Activated naive CD4-positive, alpha-beta T cell treated with anti-CD3 and anti-CD28 coated beads, Interleukin-2, amount 50 U/mL, for 24 hours (primary cell): ENCODE measurements around the gene PRKCE.

ENCODE experiments used
- H3K27ac Mint-ChIP-seq: one replicate; pipeline ENCODE4 v1.8.0; 2021; ENCODE audit warnings: mild to moderate bottlenecking, mixed read lengths
- H3K27me3 Mint-ChIP-seq: one replicate; pipeline ENCODE4 v1.8.0; 2021; ENCODE audit warnings: mixed read lengths
- H3K36me3 Mint-ChIP-seq: one replicate; pipeline ENCODE4 v1.8.0; 2021; ENCODE audit warnings: mixed read lengths
- H3K4me1 Mint-ChIP-seq: one replicate; pipeline ENCODE4 v1.8.0; 2021; ENCODE audit warnings: mixed read lengths
- H3K4me3 Mint-ChIP-seq: one replicate; pipeline ENCODE4 v1.8.0; 2021; ENCODE audit warnings: mild to moderate bottlenecking, mixed read lengths
- H3K9me3 Mint-ChIP-seq: one replicate; pipeline ENCODE4 v1.8.0; 2021; ENCODE audit warnings: mixed read lengths

PRKCE gene

GRCh38 chr2:45773909-45774308, 122.4 kb downstream of the PRKCE start:
- no peaks in the 10 kb centered on the region for H3K36me3 Mint-ChIP-seq
- no peaks in the 10 kb centered on the region for H3K27me3 Mint-ChIP-seq
- H3K4me1 Mint-ChIP-seq = peaks cover 7% of the 10 kb centered on the region
- no peak overlapping the region for H3K4me3 Mint-ChIP-seq
- H3K27ac Mint-ChIP-seq = no peak overlapping the region
- H3K9me3 Mint-ChIP-seq = no peaks in the 10 kb centered on the region

GRCh38 chr2:45774688-45775244, 123.3 kb downstream of the PRKCE start:
- Mint-ChIP-seq H3K4me3 (no peak overlapping the region), H3K27ac (no peak overlapping the region), H3K4me1 (peaks cover 7% of the 10 kb centered on the region), H3K9me3 (no peaks in the 10 kb centered on the region), H3K36me3 (no peaks in the 10 kb centered on the region), H3K27me3 (no peaks in the 10 kb centered on the region)

GRCh38 chr2:45776160-45776955, 124.9 kb downstream of the PRKCE start:
- Mint-ChIP-seq H3K27ac (peak overlapping the region; percentile 55), H3K27me3 (no peaks in the 10 kb centered on the region), H3K4me3 (no peak overlapping the region), H3K9me3 (no peaks in the 10 kb centered on the region), H3K4me1 (peaks cover 7% of the 10 kb centered on the region), H3K36me3 (no peaks in the 10 kb centered on the region)

- no peaks in the 10 kb centered on the region for H3K27me3 Mint-ChIP-seq
- no peaks in the 10 kb centered on the region for H3K9me3 Mint-ChIP-seq
- no peaks in the 10 kb centered on the region for H3K36me3 Mint-ChIP-seq
- H3K4me1 Mint-ChIP-seq = peaks cover 7% of the 10 kb centered on the region
- H3K4me3 Mint-ChIP-seq = no peak overlapping the region
- no peak overlapping the region for H3K27ac Mint-ChIP-seq
Measured at GRCh38 chr2:45777996-45778719, 126.7 kb downstream of the PRKCE start.

- Mint-ChIP-seq H3K4me1 (peaks cover 7% of the 10 kb centered on the region), H3K9me3 (no peaks in the 10 kb centered on the region), H3K36me3 (no peaks in the 10 kb centered on the region), H3K27me3 (no peaks in the 10 kb centered on the region), H3K27ac (no peak overlapping the region), H3K4me3 (no peak overlapping the region)
Measured at GRCh38 chr2:45778720-45779171, 127.3 kb downstream of the PRKCE start.

- no peak overlapping the region for H3K27ac Mint-ChIP-seq
- no peaks in the 10 kb centered on the region for H3K36me3 Mint-ChIP-seq
- H3K9me3 Mint-ChIP-seq = no peaks in the 10 kb centered on the region
- H3K4me3 Mint-ChIP-seq = no peak overlapping the region
- H3K4me1 Mint-ChIP-seq = peaks cover 7% of the 10 kb centered on the region
- H3K27me3 Mint-ChIP-seq = no peaks in the 10 kb centered on the region
Measured at GRCh38 chr2:45780541-45781463, 129.3 kb downstream of the PRKCE start.

- Mint-ChIP-seq H3K4me1 (peaks cover 7% of the 10 kb centered on the region), H3K27me3 (no peaks in the 10 kb centered on the region)
Measured at GRCh38 chr2:45781464-45781811, 130.0 kb downstream of the PRKCE start.

GRCh38 chr2:45782436-45782835, 131.0 kb downstream of the PRKCE start:
- peaks cover 7% of the 10 kb centered on the region for H3K4me1 Mint-ChIP-seq
- H3K9me3 Mint-ChIP-seq = no peaks in the 10 kb centered on the region
- no peak overlapping the region for H3K27ac Mint-ChIP-seq
- H3K4me3 Mint-ChIP-seq = no peak overlapping the region
- H3K36me3 Mint-ChIP-seq = no peaks in the 10 kb centered on the region
- no peaks in the 10 kb centered on the region for H3K27me3 Mint-ChIP-seq

More at GRCh38 chr2:45781464-45781811, 130.0 kb downstream of the PRKCE start:
- Mint-ChIP-seq H3K9me3 (no peaks in the 10 kb centered on the region), H3K36me3 (no peaks in the 10 kb centered on the region), H3K27ac (no peak overlapping the region), H3K4me3 (no peak overlapping the region)

- Mint-ChIP-seq H3K9me3 (no peaks in the 10 kb centered on the region), H3K27me3 (no peaks in the 10 kb centered on the region), H3K36me3 (no peaks in the 10 kb centered on the region), H3K4me3 (no peak overlapping the region), H3K4me1 (peaks cover 7% of the 10 kb centered on the region), H3K27ac (no peak overlapping the region)
Measured at GRCh38 chr2:45782986-45783385, 131.5 kb downstream of the PRKCE start.

GRCh38 chr2:45786030-45786835, 134.8 kb downstream of the PRKCE start:
- Mint-ChIP-seq H3K4me1 (no peaks in the 10 kb centered on the region), H3K9me3 (no peaks in the 10 kb centered on the region), H3K4me3 (no peak overlapping the region), H3K27me3 (no peaks in the 10 kb centered on the region), H3K36me3 (no peaks in the 10 kb centered on the region), H3K27ac (no peak overlapping the region)

GRCh38 chr2:45786836-45787357, 135.4 kb downstream of the PRKCE start:
- Mint-ChIP-seq H3K4me3 (no peak overlapping the region), H3K27me3 (no peaks in the 10 kb centered on the region), H3K4me1 (no peaks in the 10 kb centered on the region), H3K27ac (no peak overlapping the region), H3K36me3 (no peaks in the 10 kb centered on the region), H3K9me3 (no peaks in the 10 kb centered on the region)

- no peak overlapping the region for H3K4me3 Mint-ChIP-seq
- no peaks in the 10 kb centered on the region for H3K4me1 Mint-ChIP-seq
- no peaks in the 10 kb centered on the region for H3K9me3 Mint-ChIP-seq
- no peaks in the 10 kb centered on the region for H3K27me3 Mint-ChIP-seq
- no peak overlapping the region for H3K27ac Mint-ChIP-seq
- H3K36me3 Mint-ChIP-seq = no peaks in the 10 kb centered on the region
Measured at GRCh38 chr2:45788401-45788800, 136.9 kb downstream of the PRKCE start.

- Mint-ChIP-seq H3K27ac (no peak overlapping the region), H3K9me3 (no peaks in the 10 kb centered on the region), H3K4me1 (no peaks in the 10 kb centered on the region), H3K36me3 (no peaks in the 10 kb centered on the region), H3K27me3 (no peaks in the 10 kb centered on the region), H3K4me3 (no peak overlapping the region)
Measured at GRCh38 chr2:45789317-45789716, 137.8 kb downstream of the PRKCE start.

- Mint-ChIP-seq H3K36me3 (no peaks in the 10 kb centered on the region), H3K9me3 (no peaks in the 10 kb centered on the region), H3K4me1 (no peaks in the 10 kb centered on the region), H3K27me3 (no peaks in the 10 kb centered on the region), H3K27ac (no peak overlapping the region), H3K4me3 (no peak overlapping the region)
Measured at GRCh38 chr2:45789961-45790723, 138.7 kb downstream of the PRKCE start.
